Prostate gland (tissue), 2 donors: ENCODE data around the gene CFAP45.

Experiments used
- POLR2A ChIP-seq: fragments of 450-650 bp; IDR thresholded peaks from one replicate; pipeline ENCODE4 v1.6.1; 2016; ENCODE audit warnings: antibody characterized with exemption, mild to moderate bottlenecking
- TF ChIP-seq, protein P1 (sequence below), 4 experiments: fragments of 200-600 bp in 2 of 4; fragments of 450-650 bp in 2 of 4; sonication (generic) in 2 of 4; IDR thresholded peaks; 1 replicate in 3 of 4; 2 replicates in 1 of 4; pipeline ENCODE4 v1.5.1; 2016 to 2019; ENCODE audit warnings: antibody characterized with exemption in 4 of 4, mild to moderate bottlenecking in 2 of 4, moderate library complexity in 2 of 4

DNA sequence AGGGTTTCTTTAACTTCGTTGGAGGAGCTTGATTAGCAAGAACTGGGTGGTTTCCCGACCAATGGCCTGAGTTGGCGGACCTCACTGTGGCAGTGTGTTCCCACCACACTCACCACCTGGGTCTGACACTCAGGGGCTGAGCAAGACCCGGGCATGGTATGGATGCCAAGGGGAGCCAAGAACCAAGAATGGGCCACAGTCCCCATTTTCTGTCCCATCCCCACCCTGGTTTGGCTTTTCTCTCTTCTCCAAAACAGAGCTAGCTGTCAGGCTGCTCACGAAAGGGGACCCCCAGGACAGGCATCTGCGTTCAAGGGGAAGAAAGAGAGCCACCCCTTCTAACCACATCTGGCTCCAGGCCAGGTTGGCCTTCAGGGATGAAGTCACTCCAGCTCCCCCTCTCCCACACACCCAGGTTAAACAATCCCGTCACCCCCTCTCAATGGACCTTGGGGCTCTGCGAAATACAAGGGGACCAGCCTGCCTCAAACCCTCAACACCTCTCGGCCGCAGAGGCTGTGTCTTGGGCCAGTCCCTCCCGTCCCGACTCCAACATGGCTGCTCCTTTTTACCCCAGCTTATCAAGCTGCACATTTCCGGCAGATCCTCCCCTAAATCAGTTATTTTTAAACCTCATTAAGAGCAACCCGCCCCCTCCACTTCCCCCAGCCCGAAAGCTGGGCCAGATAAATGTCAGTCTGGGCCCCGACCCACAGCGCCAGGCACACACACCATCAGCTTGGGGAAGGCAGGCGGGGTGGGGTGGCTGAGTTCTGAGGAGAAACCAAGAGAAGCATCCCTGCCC is 21.9 kb upstream of the CFAP45 start:
- no peak for TF ChIP-seq POLR2A
- TF ChIP-seq, protein P1, sequence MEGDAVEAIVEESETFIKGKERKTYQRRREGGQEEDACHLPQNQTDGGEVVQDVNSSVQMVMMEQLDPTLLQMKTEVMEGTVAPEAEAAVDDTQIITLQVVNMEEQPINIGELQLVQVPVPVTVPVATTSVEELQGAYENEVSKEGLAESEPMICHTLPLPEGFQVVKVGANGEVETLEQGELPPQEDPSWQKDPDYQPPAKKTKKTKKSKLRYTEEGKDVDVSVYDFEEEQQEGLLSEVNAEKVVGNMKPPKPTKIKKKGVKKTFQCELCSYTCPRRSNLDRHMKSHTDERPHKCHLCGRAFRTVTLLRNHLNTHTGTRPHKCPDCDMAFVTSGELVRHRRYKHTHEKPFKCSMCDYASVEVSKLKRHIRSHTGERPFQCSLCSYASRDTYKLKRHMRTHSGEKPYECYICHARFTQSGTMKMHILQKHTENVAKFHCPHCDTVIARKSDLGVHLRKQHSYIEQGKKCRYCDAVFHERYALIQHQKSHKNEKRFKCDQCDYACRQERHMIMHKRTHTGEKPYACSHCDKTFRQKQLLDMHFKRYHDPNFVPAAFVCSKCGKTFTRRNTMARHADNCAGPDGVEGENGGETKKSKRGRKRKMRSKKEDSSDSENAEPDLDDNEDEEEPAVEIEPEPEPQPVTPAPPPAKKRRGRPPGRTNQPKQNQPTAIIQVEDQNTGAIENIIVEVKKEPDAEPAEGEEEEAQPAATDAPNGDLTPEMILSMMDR (IDR thresholded peaks at IDR 0.05) = no peak
